ENCODE data around the gene NANOS1. TPM values are rescaled to one million over a fixed set of nuclear protein-coding genes. Genes with fewer than 3 reads are reported as not detected.

The NANOS1 gene
- total and polyA plus RNA-seq, 2 of the 8 experiments (the other 6 are each of a cell fraction or from before 2014, with no cell fraction given) = 3.1 to 3.9 TPM

GRCh38 chr10:119073584-119073983 is 44.1 kb downstream of the NANOS1 start:
- Histone ChIP-seq H3K9me3 (ENCODE audit: insufficient read depth in 2 of 2, low read depth in 1 of 2, low read length in 1 of 2) (no peaks in the 10 kb centered on the region), H3K27me3 (replicated peaks in 1 of 4; ENCODE audit: control insufficient read depth in 3 of 4, extremely low read depth in 1 of 4, insufficient read depth in 3 of 4, low read length in 3 of 4) (no peaks in the 10 kb centered on the region), H2AFZ (ENCODE audit: low read length) (no peak overlapping the region), H3K4ac (replicated peaks; ENCODE audit: insufficient read length, low read depth, low read length) (no peak overlapping the region), H4K5ac (ENCODE audit: insufficient read length, low read depth, low read length) (no peak overlapping the region), H2BK20ac (ENCODE audit: low read length) (no peak overlapping the region), H3K18ac (ENCODE audit: extremely low read depth, low read length) (no peak overlapping the region), H3K14ac (ENCODE audit: insufficient read length) (no peak overlapping the region), H2BK120ac (replicated peaks; ENCODE audit: low read depth, low read length) (no peak overlapping the region), H3K4me2 (ENCODE audit: insufficient read depth in 1 of 2, low read depth in 2 of 2, low read length in 2 of 2) (no peak overlapping the region), H3K27ac (ENCODE audit: low read depth, low read length) (no peak overlapping the region), H4K8ac (ENCODE audit: extremely low read depth, insufficient read depth, low read length) (no peak overlapping the region), H2BK12ac (ENCODE audit: low read depth, low read length) (no peak overlapping the region), H3K79me2 (ENCODE audit: control insufficient read depth in 1 of 2, insufficient read depth in 2 of 2, low read length in 2 of 2) (peaks cover 44 to 99% of the 10 kb centered on the region in 2 experiments), H3K79me1 (ENCODE audit: low read depth, low read length) (0 out of 2 replicates have a peak, but pooled peaks cover 2% of the 10 kb centered on the region), H3K4me3 (ENCODE audit: extremely low read depth in 1 of 4, insufficient read depth in 2 of 4, low read depth in 3 of 4, low read length in 4 of 4) (no peak overlapping the region), H4K91ac (replicated peaks; ENCODE audit: insufficient read length, low read length) (no peak overlapping the region), H3K23me2 (ENCODE audit: low read depth, low read length) (no peaks in the 10 kb centered on the region), H3K56ac (replicated peaks; ENCODE audit: insufficient read length, low read depth, low read length) (no peak overlapping the region), H3K4me1 (replicated peaks in 1 of 4; ENCODE audit: control insufficient read depth in 3 of 4, insufficient read depth in 4 of 4, low read length in 3 of 4) (no peaks in the 10 kb centered on the region; a peak in 1 of 7 replicates), H2BK15ac (ENCODE audit: low read length) (no peak overlapping the region), H3K9ac (replicated peaks in 1 of 4; ENCODE audit: extremely low read depth in 1 of 4, low read depth in 3 of 4, low read length in 3 of 4) (no peak overlapping the region), H2AK5ac (ENCODE audit: low read depth, low read length) (no peak overlapping the region), H4K20me1 (replicated peaks in 1 of 2; ENCODE audit: control insufficient read depth in 1 of 2, insufficient read depth in 2 of 2, low read length in 2 of 2) (peaks cover 16 to 17% of the 10 kb centered on the region in 2 experiments), H3K23ac (ENCODE audit: insufficient read length) (no peak overlapping the region), H2BK5ac (ENCODE audit: low read depth, low read length) (no peak overlapping the region), H3K36me3 (ENCODE audit: control insufficient read depth in 2 of 4, insufficient read depth in 4 of 4, low read length in 3 of 4) (peaks cover 23 to 61% (median 43%) of the 10 kb centered on the region in 4 experiments)
- TF ChIP-seq RNF2 (IDR thresholded peaks at IDR 0.05; ENCODE audit: borderline replicate concordance, low read depth, low read length, missing control alignments, poor library complexity, severe bottlenecking) (no peak), NRF1 (IDR thresholded peaks at IDR 0.05; ENCODE audit: low read depth, low read length) (no peak), CREB1 (IDR thresholded peaks at IDR 0.05) (no peak), HDAC6 (IDR thresholded peaks at IDR 0.05; ENCODE audit: low read depth, low read length) (no peak), KDM4A (IDR thresholded peaks at IDR 0.05; ENCODE audit: low read depth, low read length, severe bottlenecking) (no peak), BACH1 (IDR thresholded peaks at IDR 0.05; ENCODE audit: low read length) (no peak), GTF2F1 (IDR thresholded peaks at IDR 0.05; ENCODE audit: borderline replicate concordance, low read depth, low read length) (no peak), TBP (IDR thresholded peaks at IDR 0.05; ENCODE audit: low read depth, low read length) (no peak)
- POLR2A ChIA-PET (ENCODE audit: partially characterized antibody) = interaction anchor here (0.5 to 1.7 kb wide), 4 partner anchors 9 to 91 kb away, joined by 3 to 4 read pairs (median 3); no protein-coding TSS in a partner anchor
- CTCF ChIA-PET (ENCODE audit: partially characterized antibody) = interaction anchor here (0.7 kb wide), 1 partner anchor 36 kb away, joined by 8 read pairs; no protein-coding TSS in a partner anchor
- WGBS, 2 experiments (ENCODE audit: extremely low coverage in 1 of 2, insufficient coverage in 1 of 2, insufficient read length in 1 of 2, insufficient replicate concordance in 2 of 2, low coverage in 1 of 2, low lambda C conversion rate in 2 of 2, missing lambda C conversion rate in 1 of 2) = 92% methylated on average over 6 of the region's 6 CpGs; no CpG with 5 or more reads in 1 of the 2 experiments
- FAIRE-seq (no peak), DNase-seq (ENCODE audit: low read depth in 1 of 2, low spot score in 2 of 2) (no peak)
